ENCODE measurements around the gene KLK4. TPM values are rescaled to one million over a fixed set of nuclear protein-coding genes. Genes with fewer than 3 reads are reported as not detected.
"Not testable (repeated sequence)": the region's sequence is repeated elsewhere in the genome, so short reads cannot be mapped to it uniquely, and the experiment has no call there.

KLK4 gene
- total and polyA plus RNA-seq, 8 donors, result not detected

DNA sequence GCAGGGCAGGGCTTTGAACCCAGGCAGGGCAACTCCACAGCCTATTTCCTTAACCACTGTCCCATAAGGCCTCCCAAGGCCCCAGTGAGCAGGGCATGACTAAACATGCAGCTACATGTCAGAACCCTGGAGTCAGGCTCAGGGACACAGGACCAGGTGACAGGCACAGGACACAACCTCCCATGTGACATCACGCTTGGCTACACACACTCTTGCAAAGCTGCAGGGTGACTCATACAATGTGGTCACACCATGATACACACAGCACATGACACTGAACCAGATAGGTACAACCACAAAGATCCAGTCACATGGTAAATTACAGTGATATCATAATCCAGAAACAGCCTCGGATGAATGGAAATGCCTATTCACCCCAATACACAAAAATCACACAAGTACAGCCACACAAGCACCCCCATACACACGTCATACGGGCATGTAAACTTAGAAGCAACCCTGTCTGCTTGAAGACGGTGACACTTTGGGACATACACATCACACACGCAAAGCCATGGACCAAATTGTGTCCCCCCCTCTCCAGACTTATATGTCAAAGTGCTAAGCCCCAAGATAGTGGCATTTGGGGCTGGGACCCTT, 14.5 kb downstream of the KLK4 start:
- 60 to 66% (median 64%) methylated on average over 6 of the region's 6 CpGs for WGBS, 5 donors
- Histone ChIP-seq H3K4me1 (no peaks in the 10 kb centered on the region), H3K27me3 (peaks cover 0 to 60% (median 0%) of the 10 kb centered on the region in 3 donors), H3K9me3 (no peaks in the 10 kb centered on the region), H3K36me3 (no peaks in the 10 kb centered on the region), H3K4me3 (no peak overlapping the region), H3K27ac (no peak overlapping the region)
- no peak for TF ChIP-seq POLR2A (IDR thresholded peaks at IDR 0.05)
- intact Hi-C loops (cut with DNase I; ENCODE audit: low total_unique reads), result no loop called here
- DNase-seq, result peak in 1 of 2 donors; percentile 23

DNA sequence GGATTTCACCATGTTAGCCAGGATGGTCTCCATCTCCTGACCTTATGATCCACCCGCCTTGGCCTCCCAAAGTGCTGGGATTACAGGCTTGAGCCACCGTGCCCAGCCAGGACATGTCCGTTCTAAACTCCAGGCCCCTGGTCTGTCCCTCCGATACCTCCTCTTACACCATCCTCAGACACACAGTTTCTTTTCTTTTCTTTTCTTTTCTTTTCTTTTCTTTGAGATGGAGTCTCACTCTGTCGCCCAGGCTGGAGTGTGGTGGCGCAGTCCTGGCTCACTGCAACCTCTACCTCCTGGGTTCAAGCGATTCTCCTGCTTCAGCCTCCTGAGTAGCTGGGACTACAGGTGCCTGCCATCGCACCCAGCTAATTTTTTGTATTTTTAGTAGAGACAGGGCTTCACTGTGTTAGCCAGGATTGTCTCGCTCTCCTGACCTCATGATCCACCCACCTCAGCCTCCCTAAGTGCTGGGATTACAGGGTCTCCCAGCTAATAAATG, 15.1 kb downstream of the KLK4 start:
- H3K4me3 ChIP-seq; intact Hi-C loops (cut with DNase I; ENCODE audit: low total_unique reads); H3K36me3 ChIP-seq; DNase-seq; H3K4me1 ChIP-seq; H3K9me3 ChIP-seq; H3K27ac ChIP-seq: not testable (repeated sequence)
- 80 to 88% (median 84%) methylated on average over 8 to 9 of the region's 9 CpGs for WGBS, 5 donors
- H3K27me3 ChIP-seq, result peaks cover 0 to 56% (median 0%) of the 10 kb centered on the region in 3 donors

DNA sequence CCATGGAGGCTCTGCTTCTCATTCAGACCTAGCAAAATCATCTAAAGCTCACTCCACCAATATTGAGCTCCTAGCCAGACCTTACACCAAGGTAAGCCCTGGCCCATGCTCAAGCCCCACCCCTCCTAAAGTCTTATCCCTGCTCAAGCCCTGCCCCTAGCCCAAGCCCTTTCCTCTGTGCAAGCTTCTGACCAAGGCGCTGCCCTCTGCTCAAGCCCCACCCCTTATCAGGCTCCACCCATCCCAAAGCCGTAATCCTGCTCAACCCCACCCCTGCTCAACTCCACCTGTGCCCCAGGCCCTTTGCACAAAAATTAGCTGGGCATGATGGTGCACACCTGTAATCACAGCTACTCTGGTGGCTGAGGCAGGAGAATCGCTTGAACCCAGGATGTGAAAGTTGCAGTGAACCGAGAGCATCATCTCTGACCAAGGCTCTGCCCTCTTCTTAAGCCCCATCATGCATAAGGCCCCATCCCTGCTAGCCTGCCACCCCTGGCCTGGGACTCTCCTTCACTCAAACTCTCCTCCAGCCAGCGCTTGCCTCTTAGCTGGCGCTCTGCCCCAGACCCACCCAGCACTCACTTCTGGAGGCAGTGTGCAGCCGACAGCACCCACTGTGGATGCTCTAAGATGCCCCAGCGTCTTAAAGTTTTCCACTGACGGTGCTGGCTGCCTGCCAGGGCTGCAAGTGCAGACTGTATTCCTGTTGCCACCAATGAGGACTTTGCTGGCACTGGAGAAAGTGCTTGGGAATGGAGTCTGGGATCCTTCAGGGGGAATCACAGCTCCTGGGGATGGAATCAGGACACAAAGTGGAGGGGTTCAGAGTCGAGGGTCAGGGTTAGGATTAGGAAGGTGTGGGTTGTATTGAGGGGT, 16.5 kb downstream of the KLK4 start:
- Histone ChIP-seq H3K4me3 (no peak overlapping the region), H3K27ac (no peak overlapping the region), H3K9me3 (no peaks in the 10 kb centered on the region), H3K4me1 (no peaks in the 10 kb centered on the region), H3K27me3 (peaks cover 0 to 47% (median 0%) of the 10 kb centered on the region in 3 donors), H3K36me3 (no peaks in the 10 kb centered on the region)
- DNase-seq, result no peak
- 63 to 67% (median 64%) methylated on average over 10 of the region's 10 CpGs for WGBS, 5 donors
- no peak for TF ChIP-seq POLR2AphosphoS5 (IDR thresholded peaks at IDR 0.05)
- TF ChIP-seq POLR2A (IDR thresholded peaks at IDR 0.05), result no peak
- TF ChIP-seq EP300 (IDR thresholded peaks at IDR 0.05), result no peak
- TF ChIP-seq, protein P1, sequence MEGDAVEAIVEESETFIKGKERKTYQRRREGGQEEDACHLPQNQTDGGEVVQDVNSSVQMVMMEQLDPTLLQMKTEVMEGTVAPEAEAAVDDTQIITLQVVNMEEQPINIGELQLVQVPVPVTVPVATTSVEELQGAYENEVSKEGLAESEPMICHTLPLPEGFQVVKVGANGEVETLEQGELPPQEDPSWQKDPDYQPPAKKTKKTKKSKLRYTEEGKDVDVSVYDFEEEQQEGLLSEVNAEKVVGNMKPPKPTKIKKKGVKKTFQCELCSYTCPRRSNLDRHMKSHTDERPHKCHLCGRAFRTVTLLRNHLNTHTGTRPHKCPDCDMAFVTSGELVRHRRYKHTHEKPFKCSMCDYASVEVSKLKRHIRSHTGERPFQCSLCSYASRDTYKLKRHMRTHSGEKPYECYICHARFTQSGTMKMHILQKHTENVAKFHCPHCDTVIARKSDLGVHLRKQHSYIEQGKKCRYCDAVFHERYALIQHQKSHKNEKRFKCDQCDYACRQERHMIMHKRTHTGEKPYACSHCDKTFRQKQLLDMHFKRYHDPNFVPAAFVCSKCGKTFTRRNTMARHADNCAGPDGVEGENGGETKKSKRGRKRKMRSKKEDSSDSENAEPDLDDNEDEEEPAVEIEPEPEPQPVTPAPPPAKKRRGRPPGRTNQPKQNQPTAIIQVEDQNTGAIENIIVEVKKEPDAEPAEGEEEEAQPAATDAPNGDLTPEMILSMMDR (IDR thresholded peaks at IDR 0.05), result no peak
- intact Hi-C loops (cut with DNase I; ENCODE audit: low total_unique reads), result no loop called here

DNA sequence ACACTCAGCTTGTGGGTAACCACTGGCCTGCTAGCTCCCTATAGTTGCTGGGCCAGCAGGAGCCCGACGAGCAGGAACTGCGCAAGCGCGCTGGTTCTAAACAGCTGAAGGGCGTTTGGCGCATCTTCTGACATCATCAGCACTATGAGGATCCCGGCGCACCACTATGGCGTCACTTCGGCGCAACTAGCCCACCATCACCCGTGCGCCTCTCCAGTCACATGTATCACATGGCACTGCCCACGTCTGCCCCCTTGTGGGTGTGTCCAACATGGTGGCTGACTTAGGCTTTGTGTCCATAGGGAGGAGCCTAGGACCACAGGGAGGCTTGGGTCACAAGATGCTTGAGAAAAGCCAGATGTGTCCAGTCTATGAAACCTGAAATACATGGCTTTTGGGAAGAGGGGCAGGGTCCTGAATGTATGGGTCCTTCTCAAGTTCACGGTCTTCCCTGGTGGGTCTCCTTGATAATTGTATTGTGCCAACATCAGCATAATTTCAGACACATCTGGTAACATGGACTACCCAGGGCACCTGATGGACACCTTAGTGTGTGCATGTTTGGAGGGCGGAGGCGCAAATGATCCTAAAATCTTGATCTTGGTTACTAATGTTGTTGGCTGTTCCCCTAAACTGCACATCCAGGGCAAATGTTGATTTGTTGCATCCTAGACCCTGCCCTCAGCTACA, 18.0 kb downstream of the KLK4 start:
- no peaks in the 10 kb centered on the region for H3K36me3 ChIP-seq
- no peak for DNase-seq
- peaks cover 0 to 44% (median 3%) of the 10 kb centered on the region in 3 donors for H3K27me3 ChIP-seq
- no peaks in the 10 kb centered on the region for H3K4me1 ChIP-seq
- no peak for TF ChIP-seq POLR2A (IDR thresholded peaks at IDR 0.05)
- TF ChIP-seq, protein P1 (IDR thresholded peaks at IDR 0.05), result no peak
- TF ChIP-seq EP300 (IDR thresholded peaks at IDR 0.05), result no peak
- TF ChIP-seq POLR2AphosphoS5 (IDR thresholded peaks at IDR 0.05), result no peak
- H3K4me3 ChIP-seq, result no peak overlapping the region
- 85 to 91% (median 90%) methylated on average over 18 of the region's 18 CpGs for WGBS, 5 donors
- H3K9me3 ChIP-seq, result no peaks in the 10 kb centered on the region
- no peak overlapping the region for H3K27ac ChIP-seq
- intact Hi-C loops (cut with DNase I; ENCODE audit: low total_unique reads), result no loop called here

DNA sequence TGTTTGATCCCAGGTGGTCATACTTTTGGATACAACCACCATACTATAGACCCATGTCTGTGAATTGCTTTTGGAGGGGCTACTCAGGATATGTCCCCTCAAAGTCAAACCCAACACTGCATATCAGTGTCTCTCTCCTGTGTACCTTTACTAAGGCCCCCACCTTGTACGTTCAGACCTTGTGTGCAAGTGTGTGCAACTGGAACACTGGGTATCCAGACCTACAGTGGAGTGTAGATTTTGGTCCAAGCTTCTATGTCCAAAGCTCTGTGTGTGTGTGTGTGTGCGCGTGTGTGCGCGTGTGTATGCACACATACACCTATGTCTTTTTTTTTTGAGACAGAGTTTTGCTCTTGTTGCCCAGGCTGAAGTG, 20.0 kb downstream of the KLK4 start:
- no peaks in the 10 kb centered on the region for H3K36me3 ChIP-seq

More for the DNA sequence above, 20.0 kb downstream of the KLK4 start:
- Histone ChIP-seq H3K27me3 (peaks cover 3 to 44% (median 9%) of the 10 kb centered on the region in 3 donors), H3K4me3 (no peak overlapping the region), H3K4me1 (no peaks in the 10 kb centered on the region), H3K9me3 (no peaks in the 10 kb centered on the region), H3K27ac (no peak overlapping the region)
- no peak for DNase-seq
- 69 to 91% (median 72%) methylated on average over 5 of the region's 5 CpGs for WGBS, 5 donors
- TF ChIP-seq POLR2A (IDR thresholded peaks at IDR 0.05), result no peak
- no peak for TF ChIP-seq EP300 (IDR thresholded peaks at IDR 0.05)
- TF ChIP-seq, protein P1 (IDR thresholded peaks at IDR 0.05), result no peak
- no peak for TF ChIP-seq POLR2AphosphoS5 (IDR thresholded peaks at IDR 0.05)
- intact Hi-C loops (cut with DNase I; ENCODE audit: low total_unique reads), result no loop called here
